Neural cell (in vitro differentiated cells): ENCODE results near the gene CTXND1.

Experiments used
- EP300 ChIP-seq: fragments of 450-650 bp; conservative IDR thresholded peaks from 2 replicates; pipeline ENCODE4 v1.6.1; 2014; ENCODE audit warnings: antibody characterized with exemption, mild to moderate bottlenecking, moderate library complexity; ENCODE audit not compliant: poor library complexity, severe bottlenecking
- EZH2 ChIP-seq: fragments of 200-600, 300-800 bp; shearing (Covaris generic), sonication (generic); IDR thresholded peaks from 2 replicates; pipeline ENCODE4 v1.6.1; 2014; ENCODE audit warnings: antibody characterized with exemption, low read length, borderline replicate concordance, mild to moderate bottlenecking; ENCODE audit not compliant: insufficient read depth, poor library complexity, severe bottlenecking
- POLR2AphosphoS5 ChIP-seq: IDR thresholded peaks from 2 replicates; pipeline ENCODE4 v1.6.1; 2012
- RAD21 ChIP-seq: fragments of 450-650 bp; conservative IDR thresholded peaks from 2 replicates; pipeline ENCODE4 v1.6.1; 2014; ENCODE audit warnings: antibody characterized with exemption, mild to moderate bottlenecking, moderate library complexity
- REST ChIP-seq: IDR thresholded peaks from 2 replicates; pipeline ENCODE4 v1.6.1; 2012; ENCODE audit warnings: borderline replicate concordance
- TAF1 ChIP-seq: IDR thresholded peaks from 2 replicates; pipeline ENCODE4 v1.6.1; 2012; ENCODE audit warnings: low read depth
- TF ChIP-seq, protein P1 (sequence below): fragments of 450-650 bp; IDR thresholded peaks from 2 replicates; pipeline ENCODE4 v1.5.1; 2014; ENCODE audit warnings: antibody characterized with exemption, mild to moderate bottlenecking, moderate library complexity; ENCODE audit not compliant: poor library complexity, severe bottlenecking

- TF ChIP-seq, protein P1, sequence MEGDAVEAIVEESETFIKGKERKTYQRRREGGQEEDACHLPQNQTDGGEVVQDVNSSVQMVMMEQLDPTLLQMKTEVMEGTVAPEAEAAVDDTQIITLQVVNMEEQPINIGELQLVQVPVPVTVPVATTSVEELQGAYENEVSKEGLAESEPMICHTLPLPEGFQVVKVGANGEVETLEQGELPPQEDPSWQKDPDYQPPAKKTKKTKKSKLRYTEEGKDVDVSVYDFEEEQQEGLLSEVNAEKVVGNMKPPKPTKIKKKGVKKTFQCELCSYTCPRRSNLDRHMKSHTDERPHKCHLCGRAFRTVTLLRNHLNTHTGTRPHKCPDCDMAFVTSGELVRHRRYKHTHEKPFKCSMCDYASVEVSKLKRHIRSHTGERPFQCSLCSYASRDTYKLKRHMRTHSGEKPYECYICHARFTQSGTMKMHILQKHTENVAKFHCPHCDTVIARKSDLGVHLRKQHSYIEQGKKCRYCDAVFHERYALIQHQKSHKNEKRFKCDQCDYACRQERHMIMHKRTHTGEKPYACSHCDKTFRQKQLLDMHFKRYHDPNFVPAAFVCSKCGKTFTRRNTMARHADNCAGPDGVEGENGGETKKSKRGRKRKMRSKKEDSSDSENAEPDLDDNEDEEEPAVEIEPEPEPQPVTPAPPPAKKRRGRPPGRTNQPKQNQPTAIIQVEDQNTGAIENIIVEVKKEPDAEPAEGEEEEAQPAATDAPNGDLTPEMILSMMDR = no peak
- no peak for TF ChIP-seq POLR2AphosphoS5
- TF ChIP-seq EP300 = no peak
- TF ChIP-seq EZH2 = no peak
- no peak for TF ChIP-seq TAF1
- TF ChIP-seq REST = no peak
- TF ChIP-seq RAD21 = no peak
Measured at GRCh38 chr15:80264031-80264430, 12.0 kb upstream of the CTXND1 start.
